GM19043 (cell line): ENCODE data around the gene SPATA31E1.
"Not testable (repeated sequence)": the region's sequence is repeated elsewhere in the genome, so short reads cannot be mapped to it uniquely, and the experiment has no call there.

ENCODE experiments used
- ATAC-seq: cut with Tn5 transposase; IDR thresholded peaks from one replicate; pipeline ENCODE4 v1.9.1; 2021; ENCODE audit warnings: low read depth; ENCODE audit not compliant: unreplicated experiment

The SPATA31E1 gene

GRCh38 chr9:87919013-87919412 lies 36.3 kb downstream of the SPATA31E1 start:
- ATAC-seq, result not testable (repeated sequence)

GRCh38 chr9:87921561-87921960 lies 38.9 kb downstream of the SPATA31E1 start:
- ATAC-seq, result not testable (repeated sequence)

GRCh38 chr9:87923012-87923411 lies 40.3 kb downstream of the SPATA31E1 start:
- ATAC-seq, result not testable (repeated sequence)

DNA sequence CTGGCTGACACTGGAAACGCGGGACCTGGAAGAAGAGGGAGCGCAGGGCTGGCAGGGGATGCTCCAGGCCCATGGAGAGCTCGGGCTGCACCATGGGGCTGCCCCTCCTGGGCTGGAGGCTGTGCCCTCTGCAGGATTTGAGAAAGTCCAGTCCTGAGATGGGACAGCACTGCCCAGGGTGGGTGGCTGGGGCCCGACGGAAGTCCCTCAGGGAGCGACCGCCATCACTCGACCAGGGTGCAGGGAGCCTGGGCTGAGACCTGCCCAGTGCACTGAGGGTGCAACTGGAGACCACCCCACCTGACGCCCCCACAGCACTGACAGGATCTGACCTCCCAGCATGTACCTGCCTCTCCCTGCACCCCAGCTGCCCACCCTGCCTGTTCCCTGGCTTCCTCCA lies 42.2 kb downstream of the SPATA31E1 start:
- ATAC-seq, result not testable (repeated sequence)

DNA sequence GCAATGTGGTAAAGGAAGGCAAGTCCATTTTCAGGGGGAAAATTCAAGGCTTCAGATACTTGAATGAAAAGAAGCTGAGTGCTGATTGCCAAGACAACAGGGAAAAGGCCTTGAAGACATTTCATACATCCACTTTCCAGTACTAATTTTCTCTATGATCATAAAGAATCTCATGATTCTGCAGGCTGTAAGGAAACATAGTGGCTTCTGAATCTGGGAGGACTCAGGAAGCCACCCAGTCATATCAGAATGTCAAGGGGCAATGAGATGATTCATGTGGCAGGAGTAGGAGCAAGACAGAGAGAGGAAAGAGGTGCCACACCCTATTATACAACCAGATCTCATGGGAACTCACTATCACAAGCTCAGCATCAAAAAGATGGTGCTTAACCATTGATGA lies 46.5 kb downstream of the SPATA31E1 start:
- ATAC-seq, result not testable (repeated sequence)

DNA sequence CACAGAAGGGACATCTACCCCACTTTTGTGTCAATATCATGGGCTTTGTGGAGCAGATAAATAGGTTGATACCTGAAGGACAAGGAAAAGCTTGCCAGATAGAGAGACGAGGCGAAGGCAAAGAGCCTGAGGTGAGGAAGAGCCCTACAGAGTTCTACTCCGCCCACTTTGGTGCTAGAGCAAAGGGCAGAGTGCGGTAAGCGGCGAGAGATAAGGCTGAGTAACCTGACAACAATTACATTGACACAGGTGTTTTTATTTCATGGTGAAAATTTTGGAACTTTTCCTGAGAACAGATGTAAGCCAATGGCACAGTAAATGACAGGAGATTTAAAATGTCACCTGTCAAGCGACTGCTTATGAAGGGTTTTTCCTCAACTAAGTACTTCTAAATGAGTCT lies 51.8 kb downstream of the SPATA31E1 start:
- not testable (repeated sequence) for ATAC-seq

- not testable (repeated sequence) for ATAC-seq
Measured at GRCh38 chr9:87937352-87937751, 54.7 kb downstream of the SPATA31E1 start.

DNA sequence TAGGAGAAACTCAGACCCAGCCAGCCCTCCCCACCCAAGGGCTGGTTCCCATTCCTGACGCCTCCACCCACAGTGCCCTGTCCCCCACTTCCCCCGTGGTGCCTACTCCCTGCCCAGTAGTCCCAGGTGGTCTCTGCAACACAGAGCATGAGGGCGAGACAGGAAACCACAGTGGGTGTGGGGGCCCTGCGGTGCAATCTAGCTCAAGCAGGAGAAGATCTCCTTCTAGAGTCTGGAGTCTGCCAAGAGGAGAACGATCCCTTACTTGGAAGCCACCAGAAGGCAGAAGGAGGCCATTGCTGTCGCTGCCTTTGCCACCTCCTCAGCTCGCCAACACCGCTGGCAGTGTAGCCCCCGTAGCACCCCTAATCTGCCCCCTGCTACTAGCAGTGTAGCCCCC lies 55.2 kb downstream of the SPATA31E1 start:
- ATAC-seq, result not testable (repeated sequence)

DNA sequence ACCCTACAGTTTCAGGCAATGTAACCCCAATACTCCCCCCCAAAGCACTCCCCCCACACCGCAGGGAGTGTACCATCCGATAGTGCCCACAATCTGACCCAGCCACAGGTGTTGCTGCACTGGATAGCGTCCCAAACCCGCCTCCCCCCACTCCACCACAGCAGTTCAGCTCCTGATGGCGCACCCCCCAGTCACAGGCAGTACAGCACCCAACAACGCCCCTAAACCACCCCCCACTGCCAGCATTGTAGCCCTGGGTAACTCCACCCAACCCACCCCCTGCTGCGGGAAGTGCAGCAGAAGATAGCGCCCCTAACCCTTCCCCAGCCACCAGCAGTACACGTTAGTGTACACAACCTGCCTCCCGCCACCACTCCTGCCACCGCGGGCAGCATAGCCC lies 55.7 kb downstream of the SPATA31E1 start:
- not testable (repeated sequence) for ATAC-seq
